GM18868 (cell line): ENCODE results near the gene ALPI.

ENCODE experiments used
- ATAC-seq: cut with Tn5 transposase; IDR thresholded peaks from one replicate; pipeline ENCODE4 v1.9.1; 2021; ENCODE audit warnings: mild to moderate bottlenecking, moderate library complexity; ENCODE audit not compliant: unreplicated experiment

Gene ALPI

GRCh38 chr2:232494542-232494941 is 38.6 kb downstream of the ALPI start:
- no peak for ATAC-seq

- no peak for ATAC-seq
These were observed 39.3 kb downstream of the ALPI start for GRCh38 chr2:232495292-232495691.

- no peak for ATAC-seq
These were observed 40.7 kb downstream of the ALPI start for GRCh38 chr2:232496501-232497270.

- ATAC-seq, result no peak
These were observed 41.4 kb downstream of the ALPI start for GRCh38 chr2:232497348-232497747.

GRCh38 chr2:232498452-232498851 is 42.5 kb downstream of the ALPI start:
- no peak for ATAC-seq

- no peak for ATAC-seq
These were observed 45.4 kb downstream of the ALPI start for GRCh38 chr2:232501331-232501771.

- no peak for ATAC-seq
These were observed 45.9 kb downstream of the ALPI start for GRCh38 chr2:232501794-232502390.

GRCh38 chr2:232502511-232502910 is 46.6 kb downstream of the ALPI start:
- no peak for ATAC-seq

- no peak for ATAC-seq
These were observed 47.2 kb downstream of the ALPI start for GRCh38 chr2:232502911-232503808.

GRCh38 chr2:232503809-232504323 is 47.9 kb downstream of the ALPI start:
- ATAC-seq, result no peak

- ATAC-seq, result no peak
These were observed 48.5 kb downstream of the ALPI start for GRCh38 chr2:232504438-232504837.

- no peak for ATAC-seq
These were observed 49.9 kb downstream of the ALPI start for GRCh38 chr2:232505856-232506255.

GRCh38 chr2:232506709-232507108 is 50.8 kb downstream of the ALPI start:
- no peak for ATAC-seq

GRCh38 chr2:232508251-232508650 is 52.3 kb downstream of the ALPI start:
- ATAC-seq, result no peak
